Loucy (cell line): Measurements from ENCODE around the gene ANXA5.

Source experiments
- H2AFZ ChIP-seq: fragments of 200-600 bp; sonication (generic); 2 replicates; pipeline ENCODE4 v1.6.0; 2016; ENCODE audit warnings: antibody characterized with exemption, mild to moderate bottlenecking, low read length, moderate library complexity
- H3F3A ChIP-seq: fragments of 200-600 bp; 2 replicates; pipeline ENCODE4 v1.6.0; 2016; ENCODE audit warnings: antibody characterized with exemption, low read depth, mild to moderate bottlenecking
- H3K27me3 ChIP-seq: fragments of 200-600 bp; sonication (generic); 2 replicates; pipeline ENCODE4 v1.6.1; 2014; ENCODE audit warnings: low read length, mild to moderate bottlenecking; ENCODE audit not compliant: insufficient read depth, poor library complexity, severe bottlenecking
- H3K36me3 ChIP-seq: fragments of 200-600 bp; sonication (generic); 2 replicates; pipeline ENCODE4 v1.6.1; 2016; ENCODE audit warnings: low read length; ENCODE audit not compliant: insufficient read depth
- H3K4me1 ChIP-seq: fragments of 200-600 bp; sonication (generic); 2 replicates; pipeline ENCODE4 v1.5.1; 2014; ENCODE audit warnings: low read length, mild to moderate bottlenecking; ENCODE audit not compliant: insufficient read depth, poor library complexity, severe bottlenecking
- H3K4me2 ChIP-seq: fragments of 200-600 bp; sonication (generic); 2 replicates; pipeline ENCODE4 v1.6.0; 2014; ENCODE audit warnings: antibody characterized with exemption, low read length, low read depth, mild to moderate bottlenecking; ENCODE audit not compliant: poor library complexity, severe bottlenecking
- H3K4me3 ChIP-seq: fragments of 200-600 bp; sonication (generic); 2 replicates; pipeline ENCODE4 v1.5.1; 2014; ENCODE audit warnings: low read length, mild to moderate bottlenecking, mixed read lengths; ENCODE audit not compliant: poor library complexity, severe bottlenecking
- H3K79me2 ChIP-seq: fragments of 200-600 bp; sonication (generic); 2 replicates; pipeline ENCODE4 v1.6.1; 2014; ENCODE audit warnings: low read length; ENCODE audit not compliant: insufficient read depth
- H3K9ac ChIP-seq: fragments of 200-600 bp; sonication (generic); 2 replicates; pipeline ENCODE4 v1.6.0; 2014; ENCODE audit warnings: mild to moderate bottlenecking, low read depth, low read length, moderate library complexity; ENCODE audit not compliant: poor library complexity, severe bottlenecking
- H3K9me2 ChIP-seq: fragments of 200-600 bp; sonication (generic); replicated peaks from 2 replicates; pipeline ENCODE4 v1.6.1; 2016; ENCODE audit warnings: low read depth, low read length, mixed read lengths
- H3K9me3 ChIP-seq: fragments of 200-600 bp; sonication (generic); 2 replicates; pipeline ENCODE4 v1.6.1; 2014; ENCODE audit warnings: mild to moderate bottlenecking, antibody characterized with exemption, low read length, low read depth; ENCODE audit not compliant: insufficient read depth
- H4K20me1 ChIP-seq: fragments of 200-600 bp; sonication (generic); 2 replicates; pipeline ENCODE4 v1.6.0; 2014; ENCODE audit warnings: antibody characterized with exemption, low read length, mild to moderate bottlenecking; ENCODE audit not compliant: insufficient read depth, poor library complexity, severe bottlenecking
- CTCF ChIP-seq: fragments of 200-600 bp; sonication (generic); conservative IDR thresholded peaks from 2 replicates; pipeline ENCODE4 v1.5.1; 2014; ENCODE audit warnings: mild to moderate bottlenecking, antibody characterized with exemption, low read length
- EZH2phosphoT487 ChIP-seq: fragments of 200-600 bp; IDR thresholded peaks from 2 replicates; pipeline ENCODE4 v1.6.1; 2018; ENCODE audit warnings: antibody characterized with exemption, mild to moderate bottlenecking, moderate library complexity, borderline replicate concordance

The ANXA5 gene

GRCh38 chr4:121642876-121643585 lies 53.7 kb downstream of the ANXA5 start:
- Histone ChIP-seq H3K9me3 (no peaks in the 10 kb centered on the region), H3K79me2 (no peaks in the 10 kb centered on the region), H2AFZ (no peak overlapping the region), H3K36me3 (no peaks in the 10 kb centered on the region), H3K27me3 (no peaks in the 10 kb centered on the region), H3K9ac (no peak overlapping the region), H3K4me1 (no peaks in the 10 kb centered on the region), H3K4me2 (no peak overlapping the region), H4K20me1 (no peaks in the 10 kb centered on the region), H3K9me2 (no peaks in the 10 kb centered on the region), H3F3A (no peaks in the 10 kb centered on the region), H3K4me3 (no peak overlapping the region)
- TF ChIP-seq EZH2phosphoT487: no peak
- TF ChIP-seq CTCF: no peak

- Histone ChIP-seq H3F3A (no peaks in the 10 kb centered on the region), H3K9me3 (no peaks in the 10 kb centered on the region), H3K9ac (no peak overlapping the region), H2AFZ (no peak overlapping the region), H3K79me2 (no peaks in the 10 kb centered on the region), H3K4me2 (no peak overlapping the region), H3K36me3 (no peaks in the 10 kb centered on the region), H3K4me1 (no peaks in the 10 kb centered on the region), H3K9me2 (no peaks in the 10 kb centered on the region), H3K27me3 (no peaks in the 10 kb centered on the region), H4K20me1 (no peaks in the 10 kb centered on the region), H3K4me3 (no peak overlapping the region)
- no peak for TF ChIP-seq CTCF
- TF ChIP-seq EZH2phosphoT487: no peak
Measured at GRCh38 chr4:121642292-121642691, 54.5 kb downstream of the ANXA5 start.

- no peaks in the 10 kb centered on the region for H3K27me3 ChIP-seq
- H3K4me2 ChIP-seq: no peak overlapping the region
- H3K4me1 ChIP-seq: no peaks in the 10 kb centered on the region
- no peaks in the 10 kb centered on the region for H3F3A ChIP-seq
- no peaks in the 10 kb centered on the region for H3K9me3 ChIP-seq
- no peak overlapping the region for H2AFZ ChIP-seq
- no peak overlapping the region for H3K4me3 ChIP-seq
- H3K79me2 ChIP-seq: no peaks in the 10 kb centered on the region
- H3K9me2 ChIP-seq: no peaks in the 10 kb centered on the region
- no peak for TF ChIP-seq CTCF
- no peak for TF ChIP-seq EZH2phosphoT487
- no peaks in the 10 kb centered on the region for H4K20me1 ChIP-seq
- H3K36me3 ChIP-seq: no peaks in the 10 kb centered on the region
- H3K9ac ChIP-seq: no peak overlapping the region
Measured at GRCh38 chr4:121633653-121634052, 63.1 kb downstream of the ANXA5 start.
